ENCODE data around the gene FAM50B. TPM values are rescaled to one million over a fixed set of nuclear protein-coding genes. Genes with fewer than 3 reads are reported as not detected.

The FAM50B gene
- total and polyA plus RNA-seq, 2 experiments from 2014 or later = 4.4 to 4.8 TPM

DNA sequence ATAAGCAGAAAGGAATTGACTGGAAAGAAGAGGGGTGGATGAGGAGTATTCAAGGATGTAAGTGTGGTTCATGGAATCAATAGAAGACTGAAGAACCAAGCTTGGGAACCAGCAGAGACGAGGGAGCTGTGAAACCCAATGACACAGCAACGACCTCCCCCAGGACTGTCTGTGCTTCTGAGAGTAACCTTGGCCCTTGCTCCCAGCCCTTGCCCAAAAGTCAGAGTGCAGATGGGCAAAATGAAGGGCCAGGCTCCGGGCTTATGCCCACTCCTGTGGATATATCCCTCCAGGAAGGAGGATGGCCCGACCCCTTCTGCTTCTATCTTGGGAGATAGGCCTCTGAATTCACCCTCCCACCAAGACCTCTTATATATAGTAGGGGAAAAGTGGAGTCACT lies 24.9 kb downstream of the FAM50B start:
- Histone ChIP-seq H3F3A (replicated peaks; ENCODE audit: low read depth) (no peaks in the 10 kb centered on the region), H3K27me3 (ENCODE audit: insufficient read depth) (no peaks in the 10 kb centered on the region), H3K4me1 (ENCODE audit: insufficient read depth) (no peaks in the 10 kb centered on the region), H4K20me1 (replicated peaks; ENCODE audit: insufficient read depth) (no peaks in the 10 kb centered on the region), H3K9me2 (ENCODE audit: insufficient read depth) (0 out of 2 replicates have a peak, but pooled peaks cover 4% of the 10 kb centered on the region), H3K27ac (ENCODE audit: low read depth) (no peak overlapping the region), H2AFZ (no peak overlapping the region), H3K36me3 (ENCODE audit: insufficient read depth) (no peaks in the 10 kb centered on the region), H3K79me2 (replicated peaks; ENCODE audit: insufficient read depth) (no peaks in the 10 kb centered on the region), H3K4me3 (no peak overlapping the region), H3K4me2 (no peak overlapping the region)
- ATAC-seq (no peak), DNase-seq (ENCODE audit: low spot score) (no peak)
- no peaks in the 10 kb centered on the region for H3K36me3 Mint-ChIP-seq (ENCODE audit: low read depth)
- H3K4me1 Mint-ChIP-seq = no peaks in the 10 kb centered on the region; the same call in 2 of the 3 replicates
- H3K27ac Mint-ChIP-seq = no peak overlapping the region
- H3K27me3 Mint-ChIP-seq (ENCODE audit: insufficient read depth, low read depth, poor library complexity) = no peaks in the 10 kb centered on the region
- TF ChIP-seq EZH2 (IDR thresholded peaks at IDR 0.05; ENCODE audit: low read depth, unreplicated experiment) = no peak
- TF ChIP-seq CREB1 (CRISPR knock-in tag; IDR thresholded peaks at IDR 0.05; ENCODE audit: low read depth) = no peak
- TF ChIP-seq STAT1 (IDR thresholded peaks at IDR 0.05; ENCODE audit: unreplicated experiment) = no peak
- TF ChIP-seq, protein P1, sequence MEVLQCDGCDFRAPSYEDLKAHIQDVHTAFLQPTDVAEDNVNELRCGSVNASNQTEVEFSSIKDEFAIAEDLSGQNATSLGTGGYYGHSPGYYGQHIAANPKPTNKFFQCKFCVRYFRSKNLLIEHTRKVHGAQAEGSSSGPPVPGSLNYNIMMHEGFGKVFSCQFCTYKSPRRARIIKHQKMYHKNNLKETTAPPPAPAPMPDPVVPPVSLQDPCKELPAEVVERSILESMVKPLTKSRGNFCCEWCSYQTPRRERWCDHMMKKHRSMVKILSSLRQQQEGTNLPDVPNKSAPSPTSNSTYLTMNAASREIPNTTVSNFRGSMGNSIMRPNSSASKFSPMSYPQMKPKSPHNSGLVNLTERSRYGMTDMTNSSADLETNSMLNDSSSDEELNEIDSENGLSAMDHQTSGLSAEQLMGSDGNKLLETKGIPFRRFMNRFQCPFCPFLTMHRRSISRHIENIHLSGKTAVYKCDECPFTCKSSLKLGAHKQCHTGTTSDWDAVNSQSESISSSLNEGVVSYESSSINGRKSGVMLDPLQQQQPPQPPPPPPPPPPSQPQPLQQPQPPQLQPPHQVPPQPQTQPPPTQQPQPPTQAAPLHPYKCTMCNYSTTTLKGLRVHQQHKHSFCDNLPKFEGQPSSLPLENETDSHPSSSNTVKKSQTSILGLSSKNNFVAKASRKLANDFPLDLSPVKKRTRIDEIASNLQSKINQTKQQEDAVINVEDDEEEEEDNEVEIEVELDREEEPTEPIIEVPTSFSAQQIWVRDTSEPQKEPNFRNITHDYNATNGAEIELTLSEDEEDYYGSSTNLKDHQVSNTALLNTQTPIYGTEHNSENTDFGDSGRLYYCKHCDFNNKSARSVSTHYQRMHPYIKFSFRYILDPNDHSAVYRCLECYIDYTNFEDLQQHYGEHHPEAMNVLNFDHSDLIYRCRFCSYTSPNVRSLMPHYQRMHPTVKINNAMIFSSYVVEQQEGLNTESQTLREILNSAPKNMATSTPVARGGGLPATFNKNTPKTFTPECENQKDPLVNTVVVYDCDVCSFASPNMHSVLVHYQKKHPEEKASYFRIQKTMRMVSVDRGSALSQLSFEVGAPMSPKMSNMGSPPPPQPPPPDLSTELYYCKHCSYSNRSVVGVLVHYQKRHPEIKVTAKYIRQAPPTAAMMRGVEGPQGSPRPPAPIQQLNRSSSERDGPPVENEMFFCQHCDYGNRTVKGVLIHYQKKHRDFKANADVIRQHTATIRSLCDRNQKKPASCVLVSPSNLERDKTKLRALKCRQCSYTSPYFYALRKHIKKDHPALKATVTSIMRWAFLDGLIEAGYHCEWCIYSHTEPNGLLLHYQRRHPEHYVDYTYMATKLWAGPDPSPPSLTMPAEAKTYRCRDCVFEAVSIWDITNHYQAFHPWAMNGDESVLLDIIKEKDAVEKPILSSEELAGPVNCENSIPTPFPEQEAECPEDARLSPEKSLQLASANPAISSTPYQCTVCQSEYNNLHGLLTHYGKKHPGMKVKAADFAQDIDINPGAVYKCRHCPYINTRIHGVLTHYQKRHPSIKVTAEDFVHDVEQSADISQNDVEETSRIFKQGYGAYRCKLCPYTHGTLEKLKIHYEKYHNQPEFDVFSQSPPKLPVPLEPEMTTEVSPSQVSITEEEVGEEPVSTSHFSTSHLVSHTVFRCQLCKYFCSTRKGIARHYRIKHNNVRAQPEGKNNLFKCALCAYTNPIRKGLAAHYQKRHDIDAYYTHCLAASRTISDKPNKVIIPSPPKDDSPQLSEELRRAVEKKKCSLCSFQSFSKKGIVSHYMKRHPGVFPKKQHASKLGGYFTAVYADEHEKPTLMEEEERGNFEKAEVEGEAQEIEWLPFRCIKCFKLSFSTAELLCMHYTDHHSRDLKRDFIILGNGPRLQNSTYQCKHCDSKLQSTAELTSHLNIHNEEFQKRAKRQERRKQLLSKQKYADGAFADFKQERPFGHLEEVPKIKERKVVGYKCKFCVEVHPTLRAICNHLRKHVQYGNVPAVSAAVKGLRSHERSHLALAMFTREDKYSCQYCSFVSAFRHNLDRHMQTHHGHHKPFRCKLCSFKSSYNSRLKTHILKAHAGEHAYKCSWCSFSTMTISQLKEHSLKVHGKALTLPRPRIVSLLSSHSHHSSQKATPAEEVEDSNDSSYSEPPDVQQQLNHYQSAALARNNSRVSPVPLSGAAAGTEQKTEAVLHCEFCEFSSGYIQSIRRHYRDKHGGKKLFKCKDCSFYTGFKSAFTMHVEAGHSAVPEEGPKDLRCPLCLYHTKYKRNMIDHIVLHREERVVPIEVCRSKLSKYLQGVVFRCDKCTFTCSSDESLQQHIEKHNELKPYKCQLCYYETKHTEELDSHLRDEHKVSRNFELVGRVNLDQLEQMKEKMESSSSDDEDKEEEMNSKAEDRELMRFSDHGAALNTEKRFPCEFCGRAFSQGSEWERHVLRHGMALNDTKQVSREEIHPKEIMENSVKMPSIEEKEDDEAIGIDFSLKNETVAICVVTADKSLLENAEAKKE (CRISPR knock-in tag; IDR thresholded peaks at IDR 0.05) = no peak
- TF ChIP-seq POLR2AphosphoS5 (IDR thresholded peaks at IDR 0.05; ENCODE audit: low read depth) = no peak
- no peak for TF ChIP-seq EZH2phosphoT487 (IDR thresholded peaks at IDR 0.05; ENCODE audit: unreplicated experiment)
- no peak for TF ChIP-seq NANOG (IDR thresholded peaks at IDR 0.05; ENCODE audit: borderline replicate concordance)
- TF ChIP-seq, protein P2, sequence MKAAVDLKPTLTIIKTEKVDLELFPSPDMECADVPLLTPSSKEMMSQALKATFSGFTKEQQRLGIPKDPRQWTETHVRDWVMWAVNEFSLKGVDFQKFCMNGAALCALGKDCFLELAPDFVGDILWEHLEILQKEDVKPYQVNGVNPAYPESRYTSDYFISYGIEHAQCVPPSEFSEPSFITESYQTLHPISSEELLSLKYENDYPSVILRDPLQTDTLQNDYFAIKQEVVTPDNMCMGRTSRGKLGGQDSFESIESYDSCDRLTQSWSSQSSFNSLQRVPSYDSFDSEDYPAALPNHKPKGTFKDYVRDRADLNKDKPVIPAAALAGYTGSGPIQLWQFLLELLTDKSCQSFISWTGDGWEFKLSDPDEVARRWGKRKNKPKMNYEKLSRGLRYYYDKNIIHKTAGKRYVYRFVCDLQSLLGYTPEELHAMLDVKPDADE (IDR thresholded peaks at IDR 0.05) = no peak
- TF ChIP-seq, protein P3, sequence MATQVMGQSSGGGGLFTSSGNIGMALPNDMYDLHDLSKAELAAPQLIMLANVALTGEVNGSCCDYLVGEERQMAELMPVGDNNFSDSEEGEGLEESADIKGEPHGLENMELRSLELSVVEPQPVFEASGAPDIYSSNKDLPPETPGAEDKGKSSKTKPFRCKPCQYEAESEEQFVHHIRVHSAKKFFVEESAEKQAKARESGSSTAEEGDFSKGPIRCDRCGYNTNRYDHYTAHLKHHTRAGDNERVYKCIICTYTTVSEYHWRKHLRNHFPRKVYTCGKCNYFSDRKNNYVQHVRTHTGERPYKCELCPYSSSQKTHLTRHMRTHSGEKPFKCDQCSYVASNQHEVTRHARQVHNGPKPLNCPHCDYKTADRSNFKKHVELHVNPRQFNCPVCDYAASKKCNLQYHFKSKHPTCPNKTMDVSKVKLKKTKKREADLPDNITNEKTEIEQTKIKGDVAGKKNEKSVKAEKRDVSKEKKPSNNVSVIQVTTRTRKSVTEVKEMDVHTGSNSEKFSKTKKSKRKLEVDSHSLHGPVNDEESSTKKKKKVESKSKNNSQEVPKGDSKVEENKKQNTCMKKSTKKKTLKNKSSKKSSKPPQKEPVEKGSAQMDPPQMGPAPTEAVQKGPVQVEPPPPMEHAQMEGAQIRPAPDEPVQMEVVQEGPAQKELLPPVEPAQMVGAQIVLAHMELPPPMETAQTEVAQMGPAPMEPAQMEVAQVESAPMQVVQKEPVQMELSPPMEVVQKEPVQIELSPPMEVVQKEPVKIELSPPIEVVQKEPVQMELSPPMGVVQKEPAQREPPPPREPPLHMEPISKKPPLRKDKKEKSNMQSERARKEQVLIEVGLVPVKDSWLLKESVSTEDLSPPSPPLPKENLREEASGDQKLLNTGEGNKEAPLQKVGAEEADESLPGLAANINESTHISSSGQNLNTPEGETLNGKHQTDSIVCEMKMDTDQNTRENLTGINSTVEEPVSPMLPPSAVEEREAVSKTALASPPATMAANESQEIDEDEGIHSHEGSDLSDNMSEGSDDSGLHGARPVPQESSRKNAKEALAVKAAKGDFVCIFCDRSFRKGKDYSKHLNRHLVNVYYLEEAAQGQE (IDR thresholded peaks at IDR 0.05; ENCODE audit: unreplicated experiment) = no peak
- TF ChIP-seq, protein P4, sequence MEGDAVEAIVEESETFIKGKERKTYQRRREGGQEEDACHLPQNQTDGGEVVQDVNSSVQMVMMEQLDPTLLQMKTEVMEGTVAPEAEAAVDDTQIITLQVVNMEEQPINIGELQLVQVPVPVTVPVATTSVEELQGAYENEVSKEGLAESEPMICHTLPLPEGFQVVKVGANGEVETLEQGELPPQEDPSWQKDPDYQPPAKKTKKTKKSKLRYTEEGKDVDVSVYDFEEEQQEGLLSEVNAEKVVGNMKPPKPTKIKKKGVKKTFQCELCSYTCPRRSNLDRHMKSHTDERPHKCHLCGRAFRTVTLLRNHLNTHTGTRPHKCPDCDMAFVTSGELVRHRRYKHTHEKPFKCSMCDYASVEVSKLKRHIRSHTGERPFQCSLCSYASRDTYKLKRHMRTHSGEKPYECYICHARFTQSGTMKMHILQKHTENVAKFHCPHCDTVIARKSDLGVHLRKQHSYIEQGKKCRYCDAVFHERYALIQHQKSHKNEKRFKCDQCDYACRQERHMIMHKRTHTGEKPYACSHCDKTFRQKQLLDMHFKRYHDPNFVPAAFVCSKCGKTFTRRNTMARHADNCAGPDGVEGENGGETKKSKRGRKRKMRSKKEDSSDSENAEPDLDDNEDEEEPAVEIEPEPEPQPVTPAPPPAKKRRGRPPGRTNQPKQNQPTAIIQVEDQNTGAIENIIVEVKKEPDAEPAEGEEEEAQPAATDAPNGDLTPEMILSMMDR (conservative IDR thresholded peaks at IDR 0.05; ENCODE audit: low read depth in 2 of 2) = no peak
- no peak for TF ChIP-seq ZNF331 (CRISPR knock-in tag; IDR thresholded peaks at IDR 0.05; ENCODE audit: low read depth)
- no peak overlapping the region for H3K4me3 Mint-ChIP-seq
- H3K9me3 Mint-ChIP-seq = no peaks in the 10 kb centered on the region

Measured in GM23338 (cell line).